K562 (cell line): ENCODE results near the gene CENPT. TPM values are rescaled to one million over a fixed set of nuclear protein-coding genes. Genes with fewer than 3 reads are reported as not detected.

Source experiments
- ASH1L ChIP-seq: fragments of 450-650 bp; IDR thresholded peaks from 2 replicates; pipeline ENCODE4 v1.6.1; 2018; ENCODE audit warnings: borderline replicate concordance, mild to moderate bottlenecking, low read depth; ENCODE audit not compliant: partially characterized antibody
- BRD9 ChIP-seq: fragments of 450-650 bp; IDR thresholded peaks from 2 replicates; pipeline ENCODE4 v1.6.1; 2018; ENCODE audit warnings: low read depth; ENCODE audit not compliant: partially characterized antibody
- CREBBP ChIP-seq: IDR thresholded peaks from one replicate; pipeline ENCODE4 v1.6.1; 2012; ENCODE audit warnings: low read depth, mild to moderate bottlenecking, control low read depth, inconsistent platforms, low read length
- CREM ChIP-seq: IDR thresholded peaks from 2 replicates; pipeline ENCODE4 v1.6.1; 2014; ENCODE audit warnings: antibody characterized with exemption, low read depth
- CTBP1 ChIP-seq: fragments of 450-650 bp; IDR thresholded peaks from 2 replicates; pipeline ENCODE4 v1.6.1; 2016; ENCODE audit warnings: borderline replicate concordance
- ELK1 ChIP-seq: sonication (generic); formaldehyde crosslinking; IDR thresholded peaks from 2 replicates; pipeline ENCODE4 v1.8.1; 2022; ENCODE audit warnings: missing genetic modification reagents
- ESRRB ChIP-seq: fragments of 250-450 bp; sonication (Bioruptor Pico); IDR thresholded peaks from 2 replicates; pipeline ENCODE4 v1.5.0; 2020; ENCODE audit warnings: mild to moderate bottlenecking, moderate library complexity, borderline replicate concordance
- MEIS2 ChIP-seq: fragments of 450-650 bp; IDR thresholded peaks from 2 replicates; pipeline ENCODE4 v1.6.1; 2014; ENCODE audit warnings: mild to moderate bottlenecking; ENCODE audit not compliant: partially characterized antibody
- NR2F6 ChIP-seq: fragments of 450-650 bp; formaldehyde crosslinking; IDR thresholded peaks from 2 replicates; pipeline ENCODE4 v1.4.0; 2020; ENCODE audit warnings: mild to moderate bottlenecking
- REST ChIP-seq, 2 experiments: fragments of 450-650 bp; formaldehyde crosslinking in 1 of 2; IDR thresholded peaks; 2 replicates each; pipeline versions ENCODE4 v1.4.0 to v1.6.1; 2014 to 2020; ENCODE audit warnings: mild to moderate bottlenecking in 2 of 2, borderline replicate concordance in 1 of 2, low read depth in 1 of 2
- SMAD4 ChIP-seq: fragments of 250-450 bp; sonication (Bioruptor Pico); conservative IDR thresholded peaks from 2 replicates; pipeline ENCODE4 v1.8.0; 2021; ENCODE audit warnings: inconsistent platforms, mild to moderate bottlenecking, moderate library complexity
- TBL1XR1 ChIP-seq, 2 experiments: IDR thresholded peaks; 2 replicates each; pipeline ENCODE4 v1.6.1; 2012; ENCODE audit warnings: improper control_type of control experiment in 2 of 2, low read length in 2 of 2, mild to moderate bottlenecking in 1 of 2
- TEAD4 ChIP-seq, 2 experiments: sonication (generic) in 1 of 2; formaldehyde crosslinking in 1 of 2; IDR thresholded peaks; 2 replicates each; pipeline versions ENCODE4 v1.6.1 to v1.8.0; 2012 to 2022; ENCODE audit warnings: borderline replicate concordance in 1 of 2, inconsistent platforms in 1 of 2, low read length in 1 of 2, mild to moderate bottlenecking in 1 of 2, missing genetic modification reagents in 1 of 2
- ZBTB12 ChIP-seq: fragments of 250-450 bp; sonication (Bioruptor Pico); IDR thresholded peaks from 2 replicates; pipeline ENCODE4 v1.4.0; 2020
- ZNF707 ChIP-seq: fragments of 250-450 bp; sonication (Bioruptor Pico); conservative IDR thresholded peaks from 2 replicates; pipeline ENCODE4 v1.8.0; 2022; ENCODE audit warnings: inconsistent platforms, mild to moderate bottlenecking, moderate library complexity
- polyA plus RNA-seq, 8 experiments: library from polyadenylated mRNA; depleted of rRNA in 4 of 8; stranded (reverse) in 5 of 8; unstranded in 3 of 8; fragments of >200 nt; fragmentation: Nextera tagmentation in 2 of 8; fragmentation: Illumina TruSeq in 1 of 8; extraction: Ambion mirVana in 2 of 8; extraction: Trizol in 1 of 8; gene quantifications; 2 replicates each; pipeline versions ENCODE4 v1.2.1 to v1.2.3, GENCODE V29; 2011 to 2014; ENCODE audit warnings: inconsistent platforms in 1 of 8, missing spikeins in 1 of 8
- total RNA-seq, 7 experiments: library from RNA; depleted of rRNA in 6 of 7; stranded (reverse); fragments of >200 nt in 6 of 7; fragmentation: Illumina TruSeq in 2 of 7; extraction: Trizol in 2 of 7; gene quantifications; 2 replicates each; pipeline versions ENCODE4 v1.2.1 to v1.2.3, GENCODE V29; 2011 to 2021; ENCODE audit warnings: low replicate concordance in 1 of 7

The CENPT gene
- total and polyA plus RNA-seq, 9 of the 15 experiments (the other 6 are each of a cell fraction or from before 2014, with no cell fraction given) = 3.6 to 94.2 (median 44.1) TPM

GRCh38 chr16:67892899-67893742 lies 45.6 kb upstream of the CENPT start, which contains the start of gene PSKH1 (continued):
- TF ChIP-seq CREM (peak; percentile 98), ZNF707 (no peak), ELK1 (CRISPR knock-in tag) (peak; percentile 84; the same call in 1 of the 2 replicates), CREBBP (no peak), TEAD4 (IDR thresholded peaks at IDR 0.05; ENCODE audit: low read length) (no peak), TEAD4 (CRISPR knock-in tag; IDR thresholded peaks at IDR 0.05; ENCODE audit: borderline replicate concordance) (0 out of 2 replicates have a peak, but pooled peaks have one; percentile 39), ZBTB12 (CRISPR knock-in tag) (peak; percentile 90), ESRRB (CRISPR knock-in tag) (no peak), MEIS2 (peak; percentile 68), ASH1L (no peak), REST (IDR thresholded peaks at IDR 0.05; ENCODE audit: borderline replicate concordance) (no peak), REST (CRISPR knock-in tag; IDR thresholded peaks at IDR 0.05; ENCODE audit: low read depth) (peak; percentile 81), NR2F6 (peak; percentile 70; the same call in 1 of the 2 replicates), TBL1XR1 (IDR thresholded peaks at IDR 0.05; ENCODE audit: low read length in 2 of 2) (peak in 1 of 2 experiments; percentile 51; a peak in 1 of 4 replicates), BRD9 (no peak), CTBP1 (peak; percentile 41; the same call in 1 of the 2 replicates), SMAD4 (CRISPR knock-in tag) (peak; percentile 72)
